Spleen (tissue), 11 donors: ENCODE results near the gene MRPS10. TPM values are rescaled to one million over a fixed set of nuclear protein-coding genes. Genes with fewer than 3 reads are reported as not detected.

Experiments used
- DNase-seq: peaks from one replicate; pipeline ENCODE4 v3.0.0-alpha.2; 2020
- H3K27ac ChIP-seq, 8 donors: fragments of 200-600 bp; sonication (generic) in 7 of 8; 1 replicate in 4 of 8; 2 replicates in 4 of 8; pipeline versions ENCODE4 v1.5.0 to v1.8.0; 2016 to 2021; ENCODE audit warnings: inconsistent platforms in 4 of 8, mild to moderate bottlenecking in 4 of 8, moderate library complexity in 1 of 8
- H3K27me3 ChIP-seq, 7 donors: fragments of 200-600 bp; sonication (generic) in 6 of 7; replicated peaks in 1 of 7; 1 replicate in 4 of 7; 2 replicates in 3 of 7; pipeline versions ENCODE4 v1.5.0 to v1.8.0; 2016 to 2021; ENCODE audit warnings: inconsistent platforms in 3 of 7, mild to moderate bottlenecking in 1 of 7
- H3K36me3 ChIP-seq, 6 donors: fragments of 200-600 bp; sonication (generic) in 5 of 6; 1 replicate in 4 of 6; 2 replicates in 2 of 6; pipeline versions ENCODE4 v1.5.0 to v1.8.0; 2016 to 2021; ENCODE audit warnings: inconsistent platforms in 2 of 6
- H3K4me1 ChIP-seq, 6 donors: fragments of 200-600 bp; sonication (generic) in 5 of 6; 1 replicate in 3 of 6; 2 replicates in 3 of 6; pipeline versions ENCODE4 v1.5.0 to v1.8.0; 2016 to 2021; ENCODE audit warnings: inconsistent platforms in 3 of 6
- H3K4me3 ChIP-seq, 8 donors: fragments of 200-600 bp; sonication (generic) in 7 of 8; 1 replicate in 4 of 8; 2 replicates in 4 of 8; pipeline versions ENCODE4 v1.5.0 to v1.8.0; 2016 to 2021; ENCODE audit warnings: inconsistent platforms in 4 of 8, mild to moderate bottlenecking in 4 of 8, moderate library complexity in 2 of 8
- H3K9me3 ChIP-seq, 8 donors: fragments of 200-600 bp; sonication (generic) in 7 of 8; 1 replicate in 4 of 8; 2 replicates in 4 of 8; pipeline versions ENCODE4 v1.5.0 to v1.8.0; 2016 to 2021; ENCODE audit warnings: inconsistent platforms in 4 of 8
- CTCF ChIP-seq, 11 experiments: fragments of 200-600 bp in 7 of 11; fragments of 450-650 bp in 4 of 11; sonication (generic) in 4 of 11; IDR thresholded peaks in 8 of 11; conservative IDR thresholded peaks in 3 of 11; 1 replicate in 7 of 11; 2 replicates in 4 of 11; pipeline versions ENCODE4 v1.4.0 to v1.8.0; 2016 to 2021; ENCODE audit warnings: antibody characterized with exemption in 11 of 11, inconsistent platforms in 4 of 11, mild to moderate bottlenecking in 1 of 11
- POLR2A ChIP-seq, 3 donors: fragments of 450-650 bp; IDR thresholded peaks; one replicate each; pipeline ENCODE4 v1.5.1; 2017; ENCODE audit warnings: antibody characterized with exemption in 3 of 3, mild to moderate bottlenecking in 1 of 3
- POLR2AphosphoS5 ChIP-seq, 3 donors: sonication (generic); formaldehyde crosslinking; IDR thresholded peaks; one replicate each; pipeline ENCODE4 v1.5.1; 2017; ENCODE audit warnings: antibody characterized with exemption in 3 of 3
- WGBS, 5 donors: extraction: QIAGEN DNeasy Blood & Tissue Kit in 3 of 5; methylation state at CpG; one replicate each; pipeline versions ENCODE4 v1.1.5 to v1.1.7; 2013 to 2018; 5-methylcytosine and 5-hydroxymethylcytosine counted together
- intact Hi-C: fragments of 100-400 bp; cut with DNase I; formaldehyde crosslinking; loops from one replicate; pipeline ENCODE4 v1.15.0; 2023; ENCODE audit warnings: low total_unique reads
- polyA plus RNA-seq, 3 donors: library from polyadenylated mRNA; stranded (reverse); fragments of 200-250 nt; gene quantifications; one replicate each; pipeline ENCODE4 v1.2.1, GENCODE V29; 2013
- total RNA-seq, 7 donors: library from RNA; depleted of rRNA in 3 of 7; stranded (reverse); fragments of >200 nt in 3 of 7; fragmentation: NEBNext Ultra II Directional in 4 of 7; extraction: Animal tissue kit (Norgen Biotek cat#: 25700) in 4 of 7; gene quantifications; one replicate each; pipeline versions ENCODE4 v1.1.0 to v1.2.1, GENCODE V29; 2016 to 2021
- donor health status: healthy with polysubstance abuse.
- donor health status: DM: no; HTN: no; CAD: no; lungs with moderate emphysema.
- donor health status: DM: no; HTN: no; CAD: no.
- donor health status: Bipolar disorder and iron deficiency.
- donor health status: healthy.
- donor health status: DM: no; HTN: no; CAD: no.
- donor health status: DM: yes; HTN: yes; CAD: no.

MRPS10 gene
- total and polyA plus RNA-seq, 10 donors, result 17.2 to 32.3 (median 27.0) TPM

- intact Hi-C loops, result no loop called here
- WGBS, 5 donors, result 57 to 70% (median 65%) methylated on average over 3 of the region's 3 CpGs
- no peaks in the 10 kb centered on the region for H3K36me3 ChIP-seq
- TF ChIP-seq CTCF (IDR thresholded peaks at IDR 0.05 in 8 of 11, conservative IDR thresholded peaks at IDR 0.05 in 3 of 11), result no peak
- H3K4me3 ChIP-seq, result no peak overlapping the region
- DNase-seq, result no peak
- H3K27ac ChIP-seq, result no peak overlapping the region
- peaks cover 0 to 7% (median 0%) of the 10 kb centered on the region in 6 donors for H3K4me1 ChIP-seq
- H3K27me3 ChIP-seq, result peaks cover 0 to 23% (median 14%) of the 10 kb centered on the region in 7 donors
- no peaks in the 10 kb centered on the region for H3K9me3 ChIP-seq
Observed at GRCh38 chr6:42179945-42180313, 37.7 kb downstream of the MRPS10 start.

- no peak for DNase-seq
- 91 to 93% (median 92%) methylated on average over 17 to 20 of the region's 20 CpGs for WGBS, 5 donors
Observed at GRCh38 chr6:42179261-42179944, 38.3 kb downstream of the MRPS10 start.

GRCh38 chr6:42177514-42178364, 39.9 kb downstream of the MRPS10 start:
- Histone ChIP-seq H3K4me1 (peaks cover 0 to 7% (median 0%) of the 10 kb centered on the region in 6 donors), H3K9me3 (no peaks in the 10 kb centered on the region), H3K4me3 (peak overlapping the region in 1 of 8 donors; percentile 22), H3K27me3 (peaks cover 0 to 23% (median 14%) of the 10 kb centered on the region in 7 donors), H3K27ac (no peak overlapping the region), H3K36me3 (no peaks in the 10 kb centered on the region)
- TF ChIP-seq CTCF (IDR thresholded peaks at IDR 0.05 in 8 of 11, conservative IDR thresholded peaks at IDR 0.05 in 3 of 11) (no peak), POLR2AphosphoS5 (IDR thresholded peaks at IDR 0.05) (no peak), POLR2A (IDR thresholded peaks at IDR 0.05) (no peak)
- 21 to 60% (median 29%) methylated on average over 8 to 27 of the region's 27 CpGs for WGBS, 5 donors
- DNase-seq, result no peak
- intact Hi-C loops, result no loop called here

More at GRCh38 chr6:42179261-42179944, 38.3 kb downstream of the MRPS10 start:
- H3K4me3 ChIP-seq, result no peak overlapping the region
- H3K27me3 ChIP-seq, result peaks cover 0 to 23% (median 14%) of the 10 kb centered on the region in 7 donors
- H3K36me3 ChIP-seq, result no peaks in the 10 kb centered on the region
- H3K9me3 ChIP-seq, result no peaks in the 10 kb centered on the region
- no peak for TF ChIP-seq POLR2AphosphoS5 (IDR thresholded peaks at IDR 0.05)
- no peak overlapping the region for H3K27ac ChIP-seq
- intact Hi-C loops, result no loop called here
- H3K4me1 ChIP-seq, result peaks cover 0 to 7% (median 0%) of the 10 kb centered on the region in 6 donors

- Histone ChIP-seq H3K36me3 (no peaks in the 10 kb centered on the region), H3K27me3 (peaks cover 0 to 23% (median 14%) of the 10 kb centered on the region in 7 donors), H3K4me3 (no peak overlapping the region), H3K4me1 (peaks cover 0 to 7% (median 0%) of the 10 kb centered on the region in 6 donors), H3K9me3 (no peaks in the 10 kb centered on the region), H3K27ac (no peak overlapping the region)
- no peak for TF ChIP-seq POLR2A (IDR thresholded peaks at IDR 0.05)
- no peak for TF ChIP-seq CTCF (IDR thresholded peaks at IDR 0.05 in 8 of 11, conservative IDR thresholded peaks at IDR 0.05 in 3 of 11)
- TF ChIP-seq POLR2AphosphoS5 (IDR thresholded peaks at IDR 0.05), result no peak
- DNase-seq, result no peak
- intact Hi-C loops, result no loop called here
Observed at GRCh38 chr6:42176981-42177380, 40.7 kb downstream of the MRPS10 start.
